ACC112 (cell line): ENCODE data around the gene FKBP8.

Experiments used
- H2AFZ ChIP-seq: fragments of 200-600 bp; sonication (generic); one replicate; pipeline ENCODE4 v1.6.0; 2017; ENCODE audit warnings: antibody characterized with exemption, low read length; ENCODE audit not compliant: unreplicated experiment
- H3K27ac ChIP-seq: fragments of 200-600 bp; sonication (generic); 2 replicates; pipeline ENCODE4 v1.5.1; 2014; ENCODE audit warnings: low read depth, mild to moderate bottlenecking, antibody characterized with exemption, low read length, moderate library complexity
- H3K27me3 ChIP-seq: fragments of 200-600 bp; sonication (generic); 2 replicates; pipeline ENCODE4 v1.6.1; 2014; ENCODE audit warnings: mild to moderate bottlenecking, antibody characterized with exemption, low read length, moderate library complexity, mixed read lengths; ENCODE audit not compliant: insufficient read depth
- H3K36me3 ChIP-seq: fragments of 200-600 bp; sonication (generic); 2 replicates; pipeline ENCODE4 v1.6.1; 2016; ENCODE audit warnings: mild to moderate bottlenecking, antibody characterized with exemption, low read length, moderate library complexity, mixed read lengths; ENCODE audit not compliant: insufficient read depth
- H3K4me1 ChIP-seq: fragments of 200-600 bp; sonication (generic); one replicate; pipeline ENCODE4 v1.6.1; 2016; ENCODE audit warnings: low read length, mixed read lengths; ENCODE audit not compliant: insufficient read depth, unreplicated experiment, control insufficient read depth
- H3K4me3 ChIP-seq: fragments of 200-600 bp; sonication (generic); 2 replicates; pipeline ENCODE4 v1.5.1; 2014; ENCODE audit warnings: mild to moderate bottlenecking, low read depth, low read length
- H3K79me2 ChIP-seq: fragments of 200-600 bp; sonication (generic); one replicate; pipeline ENCODE4 v1.6.0; 2016; ENCODE audit warnings: low read length; ENCODE audit not compliant: control insufficient read depth, unreplicated experiment, insufficient read depth

The FKBP8 gene

DNA sequence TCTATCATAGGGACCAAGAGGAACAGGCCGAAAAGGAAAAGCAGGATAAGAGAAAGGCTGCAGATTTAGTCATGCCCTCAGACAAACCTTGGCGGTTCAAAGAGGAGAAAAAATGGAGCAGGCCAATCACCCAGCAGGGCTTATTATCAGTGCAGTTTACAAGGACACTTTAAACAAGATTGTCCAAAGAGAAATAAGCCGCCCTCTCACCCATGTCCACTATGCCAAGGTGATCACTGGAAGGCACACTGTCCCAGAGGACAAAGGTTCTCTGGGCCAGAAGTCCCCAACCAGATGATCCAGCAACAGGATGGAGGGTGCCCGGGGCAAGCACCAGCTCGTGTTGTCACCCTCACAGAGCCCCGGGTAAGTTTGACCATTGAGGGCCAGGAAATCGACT, 36.9 kb upstream of the FKBP8 start:
- Histone ChIP-seq H3K4me3 (no peak overlapping the region), H3K79me2 (no peaks in the 10 kb centered on the region), H3K4me1 (no peaks in the 10 kb centered on the region), H3K27me3 (no peaks in the 10 kb centered on the region), H3K27ac (no peak overlapping the region), H3K36me3 (peaks cover 6% of the 10 kb centered on the region; the same call in 1 of the 2 replicates), H2AFZ (no peak overlapping the region)

- Histone ChIP-seq H3K36me3 (peaks cover 11% of the 10 kb centered on the region; the same call in 1 of the 2 replicates), H3K4me1 (peaks cover 11% of the 10 kb centered on the region), H3K4me3 (no peak overlapping the region), H3K79me2 (peaks cover 17% of the 10 kb centered on the region), H2AFZ (no peak overlapping the region), H3K27me3 (no peaks in the 10 kb centered on the region), H3K27ac (no peak overlapping the region)
Observed at GRCh38 chr19:18577365-18577914, 34.1 kb upstream of the FKBP8 start.

- Histone ChIP-seq H3K36me3 (peaks cover 11% of the 10 kb centered on the region; the same call in 1 of the 2 replicates), H2AFZ (no peak overlapping the region), H3K4me3 (no peak overlapping the region), H3K27ac (no peak overlapping the region), H3K4me1 (peaks cover 11% of the 10 kb centered on the region), H3K27me3 (no peaks in the 10 kb centered on the region), H3K79me2 (peaks cover 23% of the 10 kb centered on the region)
Observed at GRCh38 chr19:18576383-18576782, 33.0 kb upstream of the FKBP8 start.

- no peak overlapping the region for H3K27ac ChIP-seq
Observed at GRCh38 chr19:18574691-18575291, 31.4 kb upstream of the FKBP8 start.

DNA sequence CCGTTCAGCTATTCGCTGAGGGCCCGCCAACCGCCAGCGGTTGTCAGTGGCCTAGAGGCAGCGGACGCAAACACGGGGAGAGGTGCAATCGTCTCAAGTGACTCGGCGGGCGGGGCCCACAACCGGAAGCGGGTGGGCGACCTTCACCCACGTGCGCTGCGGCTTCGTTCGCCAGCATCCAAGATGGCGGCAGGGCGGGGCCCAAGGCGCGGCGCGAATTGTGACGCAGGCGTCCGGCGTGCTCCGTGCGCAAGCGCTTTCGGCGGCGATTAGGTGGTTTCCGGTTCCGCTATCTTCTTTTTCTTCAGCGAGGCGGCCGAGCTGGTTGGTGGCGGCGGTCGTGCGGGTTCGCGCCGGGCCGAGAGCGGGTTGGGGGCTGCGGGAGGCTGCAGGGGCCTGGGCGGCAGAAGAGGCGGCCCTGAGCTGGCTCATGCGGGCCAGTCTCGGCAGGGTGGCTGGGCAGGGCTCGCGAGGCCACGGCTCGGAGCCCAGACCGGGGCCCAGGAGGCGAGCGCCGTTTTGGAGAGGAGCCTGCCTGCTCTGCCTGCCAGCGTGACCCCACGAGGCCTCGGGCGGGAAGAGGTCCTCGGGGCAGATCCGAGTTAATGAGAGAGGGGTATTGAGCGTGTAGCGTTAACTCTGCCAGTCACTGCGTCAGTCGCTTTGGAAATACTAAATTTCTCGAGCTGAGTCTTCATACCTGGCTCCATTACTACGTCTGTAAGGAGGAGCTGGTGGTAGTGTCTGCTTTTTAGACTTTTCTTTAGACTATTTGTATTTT, 28.4 kb upstream of the FKBP8 start, which contains the start of gene UBA52:
TSS of gene UBA52 (plus strand) at position 294 of the 781 bp plus-strand sequence. CDS start 1,444 bp downstream, outside the sequence.
- peak within 1 kb of the TSS; percentile 60 for H3K27ac ChIP-seq
- H3K4me1 ChIP-seq = peaks cover 11% of the 10 kb centered on the region
- H2AFZ ChIP-seq = no peak within 1 kb of the TSS
- peak within 1 kb of the TSS; percentile 87 for H3K4me3 ChIP-seq
- H3K36me3 ChIP-seq = peaks cover 11% of the 10 kb centered on the region; the same call in 1 of the 2 replicates
- H3K79me2 ChIP-seq = peaks cover 23% of the 10 kb centered on the region
- H3K27me3 ChIP-seq = no peaks in the 10 kb centered on the region

More at GRCh38 chr19:18574691-18575291, 31.4 kb upstream of the FKBP8 start:
- H2AFZ ChIP-seq = no peak overlapping the region
- H3K4me3 ChIP-seq = no peak overlapping the region
- H3K36me3 ChIP-seq = peaks cover 11% of the 10 kb centered on the region; the same call in 1 of the 2 replicates
- no peaks in the 10 kb centered on the region for H3K27me3 ChIP-seq
- peaks cover 11% of the 10 kb centered on the region for H3K4me1 ChIP-seq
- H3K79me2 ChIP-seq = peaks cover 23% of the 10 kb centered on the region

DNA sequence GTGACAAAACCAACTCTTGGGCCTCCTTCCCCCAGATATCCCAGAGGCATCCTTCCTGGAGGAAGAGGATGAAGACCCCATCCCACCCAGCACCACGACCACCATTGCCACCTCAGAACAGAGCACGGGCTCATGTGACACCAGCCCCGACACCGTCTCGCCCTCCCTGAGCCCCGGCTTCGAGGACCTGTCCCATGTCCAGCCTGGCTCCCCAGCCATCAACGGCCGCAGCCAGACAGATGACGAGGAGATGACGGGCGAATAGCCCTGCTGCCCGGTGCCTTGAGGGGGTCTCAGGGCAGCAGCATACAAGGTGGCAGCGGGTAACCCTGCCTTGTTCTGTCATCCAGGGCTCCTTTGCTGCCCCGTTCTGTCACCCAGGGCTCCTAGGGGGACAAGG, 25.0 kb upstream of the FKBP8 start:
- H3K4me3 ChIP-seq = no peak overlapping the region
- H3K27me3 ChIP-seq = no peaks in the 10 kb centered on the region
- peaks cover 16% of the 10 kb centered on the region for H3K79me2 ChIP-seq
- H3K27ac ChIP-seq = no peak overlapping the region
- no peak overlapping the region for H2AFZ ChIP-seq
- H3K36me3 ChIP-seq = no peaks in the 10 kb centered on the region; the same call in 1 of the 2 replicates
- H3K4me1 ChIP-seq = peaks cover 8% of the 10 kb centered on the region

- Histone ChIP-seq H3K27me3 (no peaks in the 10 kb centered on the region), H3K4me1 (peaks cover under 1% of the 10 kb centered on the region), H2AFZ (no peak overlapping the region), H3K4me3 (no peak overlapping the region), H3K79me2 (peaks cover 2% of the 10 kb centered on the region), H3K27ac (no peak overlapping the region), H3K36me3 (no peaks in the 10 kb centered on the region)
Observed at GRCh38 chr19:18566953-18567352, 23.6 kb upstream of the FKBP8 start.

- Histone ChIP-seq H3K4me1 (peaks cover 9% of the 10 kb centered on the region), H3K27ac (peak overlapping the region; percentile 29; the same call in 1 of the 2 replicates), H3K27me3 (no peaks in the 10 kb centered on the region), H3K79me2 (peaks cover 31% of the 10 kb centered on the region), H3K36me3 (no peaks in the 10 kb centered on the region), H2AFZ (no peak overlapping the region), H3K4me3 (no peak overlapping the region)
Observed at GRCh38 chr19:18562086-18562485, 18.7 kb upstream of the FKBP8 start.

- no peak overlapping the region for H3K27ac ChIP-seq
- no peak overlapping the region for H2AFZ ChIP-seq
- peak overlapping the region; percentile 97 for H3K4me3 ChIP-seq
- no peaks in the 10 kb centered on the region for H3K27me3 ChIP-seq
- no peaks in the 10 kb centered on the region for H3K36me3 ChIP-seq
- H3K79me2 ChIP-seq = peaks cover 31% of the 10 kb centered on the region
- H3K4me1 ChIP-seq = peaks cover 9% of the 10 kb centered on the region
Observed at GRCh38 chr19:18559685-18560084, 16.3 kb upstream of the FKBP8 start.

DNA sequence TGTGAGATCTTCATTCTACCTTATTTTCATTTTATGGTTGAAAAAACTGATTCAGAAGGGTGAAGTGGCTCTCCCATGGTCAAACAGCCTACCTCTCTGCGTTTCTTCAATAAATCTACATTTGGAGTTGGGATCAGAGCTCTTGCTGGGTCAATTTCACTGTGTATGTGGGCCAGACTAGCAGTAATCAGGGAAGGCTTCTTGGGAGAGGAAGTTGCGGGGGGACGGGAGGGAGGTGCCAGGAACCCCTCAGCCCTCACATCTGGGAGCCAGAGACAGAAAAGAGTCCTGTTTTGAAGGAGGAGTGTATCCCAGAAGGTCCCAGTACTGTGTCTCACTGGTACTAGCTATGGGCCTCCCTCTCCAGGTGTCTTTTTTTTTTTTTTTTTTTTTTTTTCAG, 15.2 kb upstream of the FKBP8 start:
- no peaks in the 10 kb centered on the region for H3K27me3 ChIP-seq
- peak overlapping the region; percentile 23 for H2AFZ ChIP-seq
- H3K4me3 ChIP-seq = peak overlapping the region; percentile 97
- peaks cover 31% of the 10 kb centered on the region for H3K79me2 ChIP-seq
- H3K27ac ChIP-seq = peak overlapping the region; percentile 68
- peaks cover 9% of the 10 kb centered on the region for H3K4me1 ChIP-seq
- H3K36me3 ChIP-seq = no peaks in the 10 kb centered on the region
